ENCODE measurements around the gene TFB2M. TPM values are rescaled to one million over a fixed set of nuclear protein-coding genes. Genes with fewer than 3 reads are reported as not detected.

TFB2M gene
- total RNA-seq, 2 donors from 2014 or later: 13.5 to 15.0 TPM

DNA sequence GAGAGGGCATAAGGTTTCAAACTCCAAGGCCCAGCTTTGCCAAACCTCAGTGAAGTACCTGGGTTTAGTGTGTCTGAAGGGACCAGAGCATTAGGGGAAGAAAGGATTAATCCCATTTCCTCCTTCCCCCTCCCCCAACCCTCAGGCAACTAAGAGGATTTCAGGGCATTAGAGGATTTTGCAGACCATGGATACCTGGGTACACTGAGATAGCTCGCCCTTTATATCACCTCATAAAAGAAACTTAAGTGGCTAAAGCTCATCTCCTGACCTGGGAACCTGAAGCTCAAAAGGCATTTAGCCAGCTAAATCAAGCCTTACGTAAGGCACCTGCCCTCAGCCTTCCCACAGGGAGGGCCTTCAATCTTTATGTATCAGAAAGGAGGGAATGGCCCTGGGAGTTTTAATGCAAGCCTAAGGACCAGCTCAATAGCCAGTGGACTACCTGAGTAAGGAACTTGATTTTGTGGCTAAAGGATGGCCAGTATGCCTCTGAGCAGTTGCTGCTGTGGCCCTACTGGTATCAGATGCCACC lies 32.6 kb downstream of the TFB2M start:
- H3K4me1 Mint-ChIP-seq (ENCODE audit: low read depth): no peaks in the 10 kb centered on the region
- H3K4me3 Mint-ChIP-seq: no peak overlapping the region
- ATAC-seq (replicated peaks in 1 of 2): no peak
- DNase-seq: no peak
- no peaks in the 10 kb centered on the region for H3K27me3 Mint-ChIP-seq (ENCODE audit: low read depth)
- no peak overlapping the region for H3K27ac Mint-ChIP-seq
- H3K9me3 Mint-ChIP-seq: peaks cover 2 to 4% of the 10 kb centered on the region in 2 donors
- H3K36me3 Mint-ChIP-seq (ENCODE audit: insufficient read depth in 2 of 2): peaks cover 3% of the 10 kb centered on the region in 2 donors

DNA sequence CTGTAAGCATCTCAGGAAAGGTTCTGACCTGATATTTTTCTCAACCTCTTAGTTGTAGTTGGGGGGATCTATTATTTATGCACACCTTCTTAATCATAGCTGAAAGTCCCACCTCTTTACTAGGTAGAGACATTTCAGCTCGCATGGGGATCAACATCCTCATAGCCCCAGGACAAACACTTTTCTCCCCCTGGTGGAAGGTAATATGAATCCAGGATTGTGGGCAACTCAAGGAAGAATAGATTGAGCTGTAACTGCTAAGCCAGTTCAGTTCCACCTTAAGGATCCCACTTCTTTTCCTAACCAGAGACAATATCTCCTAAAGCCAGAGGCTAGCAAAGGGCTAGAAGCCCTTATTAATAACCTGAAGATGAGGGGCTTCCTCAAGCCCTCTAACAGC lies 33.5 kb downstream of the TFB2M start:
- Mint-ChIP-seq H3K27ac (no peak overlapping the region), H3K4me1 (ENCODE audit: low read depth) (peaks cover under 1% of the 10 kb centered on the region), H3K27me3 (ENCODE audit: low read depth) (no peaks in the 10 kb centered on the region), H3K4me3 (no peak overlapping the region), H3K36me3 (ENCODE audit: insufficient read depth in 2 of 2) (peaks cover 3% of the 10 kb centered on the region in 2 donors), H3K9me3 (peaks cover 2 to 4% of the 10 kb centered on the region in 2 donors)
- ATAC-seq (replicated peaks in 1 of 2): no peak
- DNase-seq: no peak

DNA sequence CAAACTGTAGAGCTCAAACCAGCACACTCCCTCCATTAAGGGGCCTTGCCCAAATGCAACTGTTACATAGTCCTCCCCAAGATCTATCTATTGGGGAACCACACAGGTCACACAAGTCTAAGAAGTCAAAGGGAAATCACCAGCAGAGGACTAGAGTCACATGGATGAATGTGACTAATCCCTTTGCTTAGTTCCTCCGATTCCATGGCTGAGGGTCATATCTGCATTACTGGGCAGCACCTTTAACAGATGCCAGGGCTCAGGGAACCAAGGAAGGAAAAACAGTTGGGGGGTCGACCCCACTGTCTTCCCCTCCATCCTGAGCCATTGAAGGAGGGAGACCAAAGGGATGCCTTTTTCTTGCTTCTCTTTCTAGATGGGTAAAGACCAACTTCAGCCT lies 35.6 kb downstream of the TFB2M start:
- Mint-ChIP-seq H3K27me3 (ENCODE audit: low read depth) (no peaks in the 10 kb centered on the region), H3K36me3 (ENCODE audit: insufficient read depth in 2 of 2) (peaks cover 3% of the 10 kb centered on the region in 2 donors), H3K27ac (no peak overlapping the region), H3K4me3 (no peak overlapping the region), H3K9me3 (peaks cover 2 to 4% of the 10 kb centered on the region in 2 donors), H3K4me1 (ENCODE audit: low read depth) (peaks cover 6% of the 10 kb centered on the region)
- ATAC-seq (replicated peaks in 1 of 2) (no peak), DNase-seq (no peak)

DNA sequence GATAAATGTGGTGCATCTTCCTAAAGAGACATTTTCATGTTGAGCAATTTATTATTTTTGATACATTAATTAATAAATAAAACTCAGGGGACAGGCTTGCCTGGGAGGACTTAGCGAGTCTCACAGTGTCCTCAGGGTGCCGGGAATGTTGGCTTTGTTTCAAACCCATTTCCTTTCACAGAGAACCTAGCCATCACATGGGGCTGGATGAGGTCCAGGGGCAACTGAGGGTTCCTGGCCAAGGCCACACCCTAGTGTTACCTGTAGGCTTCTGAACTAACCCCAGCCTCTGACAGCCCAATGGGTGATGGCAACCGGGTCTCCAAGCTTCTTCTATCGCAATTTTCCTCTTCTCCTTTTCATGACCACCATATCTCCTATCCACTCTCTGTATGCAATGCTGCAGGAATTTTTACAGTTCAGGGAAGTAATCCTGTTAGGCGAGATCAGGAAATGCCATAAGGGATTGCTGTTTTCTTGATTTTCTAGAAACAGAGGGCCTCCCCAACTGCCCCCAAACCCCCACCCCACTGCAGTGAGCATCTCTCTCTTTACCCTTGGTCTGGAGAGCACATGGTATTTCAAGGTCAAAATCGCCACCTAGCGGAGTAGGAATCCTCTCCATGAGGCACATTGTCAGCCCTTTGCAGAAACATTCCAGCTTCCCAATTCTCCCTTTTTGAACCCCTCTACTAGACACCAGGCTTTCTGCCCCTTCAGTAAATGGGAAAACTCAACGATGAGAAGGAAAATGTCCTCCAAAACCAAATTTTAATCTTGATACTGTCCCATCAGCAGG lies 36.9 kb downstream of the TFB2M start:
- Mint-ChIP-seq H3K27ac (no peak overlapping the region), H3K4me3 (no peak overlapping the region), H3K9me3 (peaks cover 2 to 4% of the 10 kb centered on the region in 2 donors), H3K27me3 (ENCODE audit: low read depth) (no peaks in the 10 kb centered on the region), H3K4me1 (ENCODE audit: low read depth) (peaks cover 6% of the 10 kb centered on the region), H3K36me3 (ENCODE audit: insufficient read depth in 2 of 2) (peaks cover 3% of the 10 kb centered on the region in 2 donors)
- ATAC-seq (replicated peaks in 1 of 2): no peak
- no peak for DNase-seq

DNA sequence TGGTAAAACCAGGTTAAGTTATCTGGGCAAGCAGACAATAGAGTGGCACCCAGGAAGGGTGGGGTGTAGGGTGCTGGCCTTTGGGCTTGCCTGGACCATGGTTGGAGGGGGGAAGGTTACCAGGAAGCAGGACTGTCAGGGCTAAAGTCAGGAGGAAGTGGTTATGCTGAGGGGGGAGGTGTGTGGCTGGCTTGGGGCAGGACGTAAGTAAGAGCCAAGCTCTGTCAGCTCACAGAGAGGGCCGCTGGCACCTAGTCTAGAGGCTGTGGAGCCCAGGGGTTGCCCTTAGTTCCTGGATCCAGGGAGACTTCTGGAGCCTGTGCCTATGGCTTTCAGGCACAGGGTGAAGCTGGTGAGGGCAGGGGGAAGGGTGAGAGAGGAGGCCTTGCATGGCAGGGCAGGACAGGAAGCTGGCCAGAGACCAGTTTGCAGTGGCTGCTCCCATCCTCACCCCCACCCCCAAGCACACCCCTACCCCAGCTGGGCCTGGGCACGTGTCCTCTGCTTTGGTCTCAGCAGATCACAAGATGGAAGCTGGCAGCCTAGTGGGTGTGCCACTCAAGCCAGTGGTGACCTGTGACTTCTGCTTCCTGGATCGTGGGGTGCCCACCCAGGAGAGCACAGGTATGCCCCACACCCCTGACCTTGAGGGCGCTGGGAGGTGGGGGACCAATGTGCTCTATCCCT lies 38.5 kb downstream of the TFB2M start:
- Mint-ChIP-seq H3K9me3 (peaks cover 2 to 4% of the 10 kb centered on the region in 2 donors), H3K4me3 (no peak overlapping the region), H3K27me3 (ENCODE audit: low read depth) (no peaks in the 10 kb centered on the region), H3K4me1 (ENCODE audit: low read depth) (peaks cover 6% of the 10 kb centered on the region), H3K36me3 (ENCODE audit: insufficient read depth in 2 of 2) (peaks cover 3% of the 10 kb centered on the region in 2 donors), H3K27ac (no peak overlapping the region)
- ATAC-seq (replicated peaks in 1 of 2) (peak in 1 of 2 donors; percentile 64), DNase-seq (no peak)

DNA sequence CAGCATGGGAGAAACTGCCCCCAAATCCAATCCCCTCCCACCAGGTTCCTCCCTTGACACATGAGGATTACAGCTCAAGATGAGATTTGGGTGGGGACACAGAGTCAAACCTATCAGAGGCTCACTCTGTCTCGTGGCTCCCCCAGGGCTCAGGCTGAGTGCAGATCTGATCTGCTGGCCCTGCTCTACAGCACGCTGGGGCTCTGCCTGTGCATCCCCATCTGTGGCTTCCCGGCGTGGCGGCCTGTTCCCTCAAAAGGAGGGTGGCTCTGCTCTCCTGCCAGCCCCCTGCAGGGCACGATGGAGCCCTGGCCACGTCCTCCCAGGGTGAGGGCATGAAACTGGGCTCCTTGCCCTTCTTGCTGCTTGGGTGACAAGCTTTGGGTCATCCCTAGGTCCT lies 39.1 kb downstream of the TFB2M start:
- peaks cover 6% of the 10 kb centered on the region for H3K4me1 Mint-ChIP-seq (ENCODE audit: low read depth)
- ATAC-seq (replicated peaks in 1 of 2) (no peak), DNase-seq (no peak)
- peaks cover 3% of the 10 kb centered on the region in 2 donors for H3K36me3 Mint-ChIP-seq (ENCODE audit: insufficient read depth in 2 of 2)
- H3K9me3 Mint-ChIP-seq: peaks cover 4% of the 10 kb centered on the region in 2 donors
- no peaks in the 10 kb centered on the region for H3K27me3 Mint-ChIP-seq (ENCODE audit: low read depth)
- no peak overlapping the region for H3K27ac Mint-ChIP-seq
- no peak overlapping the region for H3K4me3 Mint-ChIP-seq

DNA sequence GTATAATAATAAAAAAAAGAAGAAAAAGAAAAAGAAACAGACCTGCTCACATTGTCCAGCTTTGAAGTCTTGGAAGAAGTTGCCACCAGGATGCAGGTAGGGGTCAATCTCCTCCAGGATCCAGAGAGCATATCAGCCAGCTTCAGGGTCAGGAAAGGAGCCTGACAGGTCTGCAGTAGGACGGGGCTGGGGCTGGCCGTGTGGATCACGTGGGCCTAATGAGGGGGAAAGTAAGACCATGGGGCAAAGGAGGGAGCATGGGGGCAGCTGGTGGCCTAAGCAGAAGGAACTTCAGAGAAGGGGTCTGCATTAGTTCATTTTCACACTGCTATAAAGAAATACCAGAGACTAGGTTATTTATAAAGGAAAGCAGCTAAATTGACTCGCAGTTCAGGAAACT lies 39.7 kb downstream of the TFB2M start:
- Mint-ChIP-seq H3K9me3 (peaks cover 2 to 6% of the 10 kb centered on the region in 2 donors), H3K4me1 (ENCODE audit: low read depth) (peaks cover 6% of the 10 kb centered on the region), H3K27ac (no peak overlapping the region), H3K27me3 (ENCODE audit: low read depth) (no peaks in the 10 kb centered on the region), H3K36me3 (ENCODE audit: insufficient read depth in 2 of 2) (peaks cover 3% of the 10 kb centered on the region in 2 donors), H3K4me3 (no peak overlapping the region)
- no peak for DNase-seq
- no peak for ATAC-seq (replicated peaks in 1 of 2)

DNA sequence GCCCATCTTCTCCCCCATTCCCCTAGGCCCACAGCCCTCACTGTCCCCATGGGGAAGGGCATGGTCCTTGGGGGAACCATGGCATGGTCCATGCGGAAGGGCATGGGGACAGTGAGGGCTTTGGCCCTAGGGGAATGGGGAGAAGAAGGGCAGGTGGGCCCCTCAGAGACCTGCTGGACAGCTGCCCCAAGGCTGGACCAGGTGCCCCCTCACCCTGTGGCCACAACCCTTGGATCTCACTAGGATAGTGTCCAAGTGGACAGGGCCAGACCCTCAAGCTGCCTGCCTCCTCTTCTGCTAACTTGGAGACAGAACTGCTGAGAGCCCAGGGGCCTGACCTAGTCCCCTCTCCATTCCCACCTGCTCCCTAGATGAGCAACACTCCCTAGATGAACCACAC lies 46.5 kb downstream of the TFB2M start:
- peaks cover 4 to 6% of the 10 kb centered on the region in 2 donors for H3K36me3 Mint-ChIP-seq (ENCODE audit: insufficient read depth in 2 of 2)
- no peak overlapping the region for H3K27ac Mint-ChIP-seq
- peaks cover 1% of the 10 kb centered on the region for H3K4me1 Mint-ChIP-seq (ENCODE audit: low read depth)
- H3K27me3 Mint-ChIP-seq (ENCODE audit: low read depth): no peaks in the 10 kb centered on the region
- ATAC-seq (replicated peaks in 1 of 2): no peak
- no peak for DNase-seq
- H3K4me3 Mint-ChIP-seq: no peak overlapping the region
- peaks cover 0 to 15% of the 10 kb centered on the region in 2 donors for H3K9me3 Mint-ChIP-seq

DNA sequence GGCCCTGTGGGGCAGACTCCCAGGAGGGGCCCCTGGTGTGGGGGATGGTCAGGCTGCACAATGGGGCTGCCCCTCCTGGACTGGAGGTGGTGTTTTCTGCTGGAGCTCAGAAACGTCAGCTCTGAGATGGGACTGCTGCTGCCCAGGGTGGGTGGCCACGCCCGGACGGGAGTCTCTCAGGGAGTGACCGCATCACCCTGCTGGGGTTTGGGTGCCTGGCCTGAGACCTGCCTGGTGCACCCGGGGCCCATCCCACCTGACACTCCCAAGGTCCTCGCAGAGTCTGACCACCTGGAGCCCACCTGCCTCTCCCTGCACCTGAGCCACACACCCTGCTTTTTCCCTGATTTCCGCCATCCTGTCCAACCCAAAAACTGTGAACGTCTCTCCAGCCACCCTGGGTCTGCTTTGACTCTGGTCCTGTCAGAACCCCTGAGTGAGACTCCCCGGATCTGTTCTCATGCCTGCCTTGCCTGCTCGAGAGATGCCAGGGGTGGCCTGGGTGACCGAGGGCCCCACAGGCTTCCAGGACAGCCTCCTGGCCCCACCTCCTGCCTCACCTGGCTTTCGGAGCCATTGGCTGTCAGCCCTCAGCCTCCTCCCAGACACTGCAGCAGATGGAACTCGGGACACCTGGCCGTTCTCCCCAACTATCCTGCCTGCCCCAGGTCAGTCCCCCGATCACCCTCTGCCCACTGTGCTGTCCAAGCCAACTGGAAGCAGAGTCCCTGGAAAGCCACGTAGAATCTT lies 47.4 kb downstream of the TFB2M start:
- H3K9me3 Mint-ChIP-seq: peaks cover 0 to 17% of the 10 kb centered on the region in 2 donors
- H3K4me1 Mint-ChIP-seq (ENCODE audit: low read depth): peaks cover 9% of the 10 kb centered on the region
- H3K27me3 Mint-ChIP-seq (ENCODE audit: low read depth): no peaks in the 10 kb centered on the region
- no peak overlapping the region for H3K27ac Mint-ChIP-seq
- H3K36me3 Mint-ChIP-seq (ENCODE audit: insufficient read depth in 2 of 2): peaks cover 4 to 7% of the 10 kb centered on the region in 2 donors
- DNase-seq (no peak), ATAC-seq (replicated peaks in 1 of 2) (no peak)
- no peak overlapping the region for H3K4me3 Mint-ChIP-seq

DNA sequence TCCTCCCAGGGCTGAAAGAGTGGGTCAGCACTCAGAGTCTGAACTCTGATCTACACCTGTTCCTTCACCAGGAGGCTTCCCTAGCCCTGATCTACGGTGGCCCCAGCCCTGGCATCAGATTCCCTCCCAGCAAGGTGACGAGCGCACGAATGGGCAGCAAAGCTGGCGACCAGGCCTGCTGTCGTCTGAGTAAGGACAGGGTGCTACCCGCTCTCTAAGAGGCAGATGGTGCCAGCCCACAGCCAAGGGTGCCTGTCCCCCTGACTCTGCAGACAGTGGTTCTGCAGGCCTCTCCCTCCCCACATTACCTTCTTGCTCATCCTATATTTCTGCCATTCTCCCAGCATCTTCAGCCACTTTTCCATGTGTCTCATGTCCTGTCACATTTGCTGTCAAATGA lies 48.7 kb downstream of the TFB2M start:
- ATAC-seq (replicated peaks in 1 of 2): no peak
- no peak overlapping the region for H3K27ac Mint-ChIP-seq
- DNase-seq: no peak
- H3K4me1 Mint-ChIP-seq (ENCODE audit: low read depth): peaks cover 9% of the 10 kb centered on the region
- H3K36me3 Mint-ChIP-seq (ENCODE audit: insufficient read depth in 2 of 2): peaks cover 4 to 7% of the 10 kb centered on the region in 2 donors
- no peaks in the 10 kb centered on the region for H3K27me3 Mint-ChIP-seq (ENCODE audit: low read depth)
- no peak overlapping the region for H3K4me3 Mint-ChIP-seq
- H3K9me3 Mint-ChIP-seq: peaks cover 0 to 17% of the 10 kb centered on the region in 2 donors

DNA sequence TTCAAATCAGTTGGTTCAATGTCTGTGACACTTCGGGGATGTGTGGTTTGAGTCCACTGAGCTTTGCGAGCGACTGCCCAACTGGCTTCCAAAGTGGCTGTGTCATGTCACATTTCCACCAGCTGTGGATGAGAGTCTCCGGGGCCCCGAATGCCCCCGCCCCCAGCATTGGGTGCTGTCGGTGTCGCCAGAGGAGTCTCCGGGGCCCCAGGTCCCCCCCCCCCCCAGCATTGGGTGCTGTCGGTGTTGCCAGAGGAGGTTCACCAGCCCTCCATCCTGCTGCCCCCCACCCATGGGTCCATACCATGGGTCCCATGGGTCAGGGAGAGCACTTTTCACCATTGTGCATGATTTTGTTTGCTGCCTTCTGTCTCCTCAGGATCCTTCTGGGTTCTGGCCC lies 49.9 kb downstream of the TFB2M start:
- ATAC-seq (replicated peaks in 1 of 2) (no peak), DNase-seq (no peak)
- no peaks in the 10 kb centered on the region for H3K27me3 Mint-ChIP-seq (ENCODE audit: low read depth)

DNA sequence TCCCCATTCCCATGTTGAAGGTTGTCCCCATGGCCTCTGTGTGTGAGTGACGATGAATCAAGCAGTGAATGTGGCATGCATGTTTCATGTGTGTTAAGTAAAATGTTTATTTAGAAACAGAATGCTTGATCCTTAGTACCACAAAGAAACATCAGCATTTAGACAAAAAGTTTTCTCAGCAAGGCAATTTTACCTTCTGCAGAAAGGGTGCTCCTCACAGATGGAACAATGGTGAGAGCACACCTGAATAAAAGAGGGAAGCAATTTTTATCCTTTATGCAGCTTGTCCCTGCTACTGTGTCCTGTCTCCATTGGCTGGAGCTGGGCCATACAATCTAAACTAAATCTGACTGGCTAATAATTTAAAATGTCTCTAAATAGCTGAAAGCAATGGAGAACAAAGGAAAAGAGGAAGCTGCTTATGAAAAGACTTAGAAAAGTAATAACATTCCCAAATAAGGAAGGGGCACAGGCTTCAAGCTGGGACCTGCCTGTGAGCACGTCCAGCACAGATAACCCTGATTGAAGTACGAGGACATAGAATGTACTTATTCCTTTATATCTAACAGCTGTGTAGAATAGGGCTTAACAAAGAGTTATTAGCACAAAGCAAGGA lies 50.6 kb downstream of the TFB2M start:
- DNase-seq: no peak
- Mint-ChIP-seq H3K27ac (no peak overlapping the region), H3K36me3 (ENCODE audit: insufficient read depth in 2 of 2) (peaks cover 4 to 7% of the 10 kb centered on the region in 2 donors), H3K27me3 (ENCODE audit: low read depth) (no peaks in the 10 kb centered on the region), H3K4me1 (ENCODE audit: low read depth) (peaks cover 9% of the 10 kb centered on the region), H3K9me3 (peaks cover 0 to 12% of the 10 kb centered on the region in 2 donors), H3K4me3 (no peak overlapping the region)
- no peak for ATAC-seq (replicated peaks in 1 of 2)

More for the DNA sequence above, 49.9 kb downstream of the TFB2M start:
- Mint-ChIP-seq H3K27ac (no peak overlapping the region), H3K36me3 (ENCODE audit: insufficient read depth in 2 of 2) (peaks cover 4 to 7% of the 10 kb centered on the region in 2 donors), H3K4me3 (no peak overlapping the region), H3K9me3 (peaks cover 0 to 13% of the 10 kb centered on the region in 2 donors), H3K4me1 (ENCODE audit: low read depth) (peaks cover 9% of the 10 kb centered on the region)
